Measurements from ENCODE around the gene FBXL16.

The FBXL16 gene

DNA sequence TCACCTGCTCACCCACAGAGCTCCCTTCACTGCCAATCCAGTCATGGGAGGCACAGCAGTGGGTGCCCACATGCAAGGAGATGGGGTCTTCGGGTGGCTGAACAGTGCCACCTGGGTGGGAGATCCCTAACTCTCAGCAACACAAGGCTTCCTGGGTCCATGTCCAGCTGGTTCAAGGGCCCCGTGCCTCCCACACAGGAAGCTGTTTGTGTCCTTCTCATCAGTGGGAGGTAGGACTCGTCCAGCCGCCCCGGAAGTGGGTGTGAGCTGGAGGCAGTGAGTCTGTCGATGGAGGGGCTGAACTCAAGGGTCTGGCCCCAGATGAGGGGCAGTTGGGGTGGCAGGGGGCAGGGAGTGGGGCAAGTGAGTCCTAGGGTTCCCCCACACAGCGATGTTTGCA lies 1.6 kb downstream of the FBXL16 start:
- no peak for TF ChIP-seq CTCF (IDR thresholded peaks at IDR 0.05)
- Mint-ChIP-seq H3K36me3 (ENCODE audit: low read depth) (no peaks in the 10 kb centered on the region), H3K27ac (no peak overlapping the region), H3K9me3 (no peaks in the 10 kb centered on the region), H3K27me3 (ENCODE audit: low read depth, poor library complexity) (peaks cover 90% of the 10 kb centered on the region), H3K4me1 (no peaks in the 10 kb centered on the region), H3K4me3 (no peak overlapping the region)
- no peak for DNase-seq

- Mint-ChIP-seq H3K4me1 (no peaks in the 10 kb centered on the region), H3K4me3 (no peak overlapping the region)
These were observed 2.2 kb downstream of the FBXL16 start for GRCh38 chr16:703406-703805.

DNA sequence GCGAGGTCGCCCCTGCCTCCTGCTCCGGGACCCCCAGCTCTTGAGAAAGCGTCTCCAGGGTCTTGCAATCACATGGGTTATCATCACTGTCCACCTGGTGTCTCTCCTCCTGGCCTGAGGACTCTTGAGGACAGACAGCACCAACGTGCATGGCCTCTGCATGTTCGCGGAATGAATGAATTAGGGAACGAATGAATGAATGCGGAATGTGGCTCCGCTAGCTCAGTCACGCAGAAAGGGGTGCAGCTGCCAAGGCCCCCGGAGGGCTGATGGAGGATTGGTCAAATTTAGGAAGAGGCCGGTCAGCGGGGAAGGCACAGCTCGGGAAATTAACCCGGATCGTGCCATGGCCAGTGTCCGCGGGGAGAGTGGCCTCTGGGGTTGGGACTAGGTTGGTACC lies 3.3 kb downstream of the FBXL16 start:
- H3K27me3 Mint-ChIP-seq (ENCODE audit: low read depth, poor library complexity) = peaks cover 90% of the 10 kb centered on the region
- H3K36me3 Mint-ChIP-seq (ENCODE audit: low read depth) = no peaks in the 10 kb centered on the region
- no peaks in the 10 kb centered on the region for H3K4me1 Mint-ChIP-seq
- H3K4me3 Mint-ChIP-seq = no peak overlapping the region
- TF ChIP-seq CTCF (IDR thresholded peaks at IDR 0.05) = no peak
- H3K9me3 Mint-ChIP-seq = no peaks in the 10 kb centered on the region
- H3K27ac Mint-ChIP-seq = no peak overlapping the region
- DNase-seq = no peak

More at GRCh38 chr16:703406-703805, 2.2 kb downstream of the FBXL16 start:
- Mint-ChIP-seq H3K27me3 (ENCODE audit: low read depth, poor library complexity) (peaks cover 90% of the 10 kb centered on the region), H3K9me3 (no peaks in the 10 kb centered on the region), H3K27ac (no peak overlapping the region), H3K36me3 (ENCODE audit: low read depth) (no peaks in the 10 kb centered on the region)
- no peak for TF ChIP-seq CTCF (IDR thresholded peaks at IDR 0.05)
- DNase-seq = no peak

- peak; percentile 93 for DNase-seq
- TF ChIP-seq CTCF (IDR thresholded peaks at IDR 0.05) = no peak
- no peaks in the 10 kb centered on the region for H3K9me3 Mint-ChIP-seq
- no peaks in the 10 kb centered on the region for H3K36me3 Mint-ChIP-seq (ENCODE audit: low read depth)
- H3K4me1 Mint-ChIP-seq = no peaks in the 10 kb centered on the region
- H3K27me3 Mint-ChIP-seq (ENCODE audit: low read depth, poor library complexity) = peaks cover 90% of the 10 kb centered on the region
- no peak overlapping the region for H3K4me3 Mint-ChIP-seq
- no peak overlapping the region for H3K27ac Mint-ChIP-seq
These were observed 4.7 kb downstream of the FBXL16 start for GRCh38 chr16:700684-701584.

DNA sequence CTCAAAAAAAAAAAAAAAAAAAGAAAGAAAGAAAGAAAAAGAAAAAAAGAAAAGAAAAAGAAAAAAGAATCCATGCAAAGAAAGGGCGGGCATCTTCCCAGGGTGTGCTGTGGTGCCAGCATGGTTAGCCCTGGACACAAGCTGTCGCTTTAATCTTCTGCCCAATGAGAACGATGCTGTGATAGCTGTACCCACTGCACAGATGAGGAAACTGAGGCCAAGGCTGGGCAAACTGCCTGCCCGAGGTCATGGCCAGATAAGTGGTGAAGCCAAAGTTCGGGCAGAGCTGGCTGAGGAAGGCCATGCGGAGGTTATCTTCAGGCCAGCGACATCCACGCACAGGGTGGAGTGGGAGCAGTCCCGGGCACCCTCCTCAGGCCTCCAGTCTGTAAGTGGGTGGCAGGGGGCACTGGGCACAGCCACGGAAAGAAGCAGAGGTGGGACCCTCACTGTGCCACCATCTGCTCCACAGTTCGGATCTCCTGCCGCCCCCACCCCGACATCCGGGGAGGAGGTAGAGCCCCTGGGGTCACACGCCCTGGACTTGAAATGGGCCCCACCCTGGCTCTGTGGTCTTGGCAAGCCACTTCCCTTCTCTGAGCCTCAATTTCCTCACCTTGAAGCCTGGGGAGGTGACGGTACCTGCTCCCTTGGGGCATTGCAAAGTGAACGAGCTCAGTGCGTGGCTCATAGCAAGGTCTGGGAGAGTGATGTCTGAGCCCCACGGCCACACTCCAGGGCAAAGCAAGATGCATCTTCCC lies 6.5 kb downstream of the FBXL16 start:
- peaks cover 98% of the 10 kb centered on the region for H3K27me3 Mint-ChIP-seq (ENCODE audit: low read depth, poor library complexity)
- no peak for TF ChIP-seq CTCF (IDR thresholded peaks at IDR 0.05)
- H3K4me3 Mint-ChIP-seq = no peak overlapping the region

More for the DNA sequence above, 6.5 kb downstream of the FBXL16 start:
- H3K4me1 Mint-ChIP-seq = no peaks in the 10 kb centered on the region
- no peaks in the 10 kb centered on the region for H3K36me3 Mint-ChIP-seq (ENCODE audit: low read depth)
- DNase-seq = no peak
- no peaks in the 10 kb centered on the region for H3K9me3 Mint-ChIP-seq
- H3K27ac Mint-ChIP-seq = no peak overlapping the region

Data from nephron progenitor cell (in vitro differentiated cells).